ENCODE measurements around the gene FNDC3B.

DNA sequence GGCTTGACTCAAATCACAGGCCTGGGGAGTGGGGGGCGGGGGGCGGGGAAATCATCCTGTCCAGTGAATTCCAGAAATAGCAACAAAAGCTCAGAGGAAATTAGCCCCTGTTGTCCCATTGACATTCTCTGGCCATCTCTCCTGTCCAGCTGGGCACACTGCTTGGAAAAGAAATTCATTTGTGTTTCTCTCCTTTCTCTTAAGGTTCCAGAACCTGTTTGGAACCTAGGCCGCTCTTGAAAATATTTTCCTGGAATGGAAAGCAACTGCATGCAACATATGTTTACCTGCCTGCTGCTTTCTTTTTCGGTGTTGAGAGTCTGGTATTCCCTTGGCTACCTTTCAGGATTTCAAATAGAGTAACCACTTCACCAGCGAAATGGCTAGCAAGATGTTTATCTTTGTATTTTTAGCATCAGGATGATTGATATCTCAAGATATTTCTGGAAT lies 239.8 kb downstream of the FNDC3B start:
- TF ChIP-seq, protein P1, sequence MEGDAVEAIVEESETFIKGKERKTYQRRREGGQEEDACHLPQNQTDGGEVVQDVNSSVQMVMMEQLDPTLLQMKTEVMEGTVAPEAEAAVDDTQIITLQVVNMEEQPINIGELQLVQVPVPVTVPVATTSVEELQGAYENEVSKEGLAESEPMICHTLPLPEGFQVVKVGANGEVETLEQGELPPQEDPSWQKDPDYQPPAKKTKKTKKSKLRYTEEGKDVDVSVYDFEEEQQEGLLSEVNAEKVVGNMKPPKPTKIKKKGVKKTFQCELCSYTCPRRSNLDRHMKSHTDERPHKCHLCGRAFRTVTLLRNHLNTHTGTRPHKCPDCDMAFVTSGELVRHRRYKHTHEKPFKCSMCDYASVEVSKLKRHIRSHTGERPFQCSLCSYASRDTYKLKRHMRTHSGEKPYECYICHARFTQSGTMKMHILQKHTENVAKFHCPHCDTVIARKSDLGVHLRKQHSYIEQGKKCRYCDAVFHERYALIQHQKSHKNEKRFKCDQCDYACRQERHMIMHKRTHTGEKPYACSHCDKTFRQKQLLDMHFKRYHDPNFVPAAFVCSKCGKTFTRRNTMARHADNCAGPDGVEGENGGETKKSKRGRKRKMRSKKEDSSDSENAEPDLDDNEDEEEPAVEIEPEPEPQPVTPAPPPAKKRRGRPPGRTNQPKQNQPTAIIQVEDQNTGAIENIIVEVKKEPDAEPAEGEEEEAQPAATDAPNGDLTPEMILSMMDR (IDR thresholded peaks at IDR 0.05) = no peak
- TF ChIP-seq EZH2 (IDR thresholded peaks at IDR 0.05) (no peak), EZH2phosphoT487 (IDR thresholded peaks at IDR 0.05) (no peak)

Measured in neural progenitor cell (in vitro differentiated cells).